HEK293 (cell line): ENCODE measurements around the gene DCUN1D4.

Experiments used
- CTCF ChIP-seq: fragments of 450-650 bp; formaldehyde crosslinking; IDR thresholded peaks from 2 replicates; pipeline ENCODE4 v1.5.1; 2016; ENCODE audit warnings: missing biosample characterization, missing genetic modification characterization
- KLF1 ChIP-seq: fragments of 450-650 bp; formaldehyde crosslinking; IDR thresholded peaks from 2 replicates; pipeline ENCODE4 v1.5.1; 2016; ENCODE audit warnings: missing biosample characterization, missing genetic modification characterization
- PRDM10 ChIP-seq: fragments of 450-650 bp; formaldehyde crosslinking; IDR thresholded peaks from 2 replicates; pipeline ENCODE4 v1.5.1; 2016; ENCODE audit warnings: missing biosample characterization, missing genetic modification characterization
- ZNF350 ChIP-seq: fragments of 450-650 bp; formaldehyde crosslinking; IDR thresholded peaks from 2 replicates; pipeline ENCODE4 v1.5.0; 2017; ENCODE audit warnings: missing biosample characterization, mild to moderate bottlenecking, missing genetic modification characterization
- ZNF544 ChIP-seq: fragments of 450-650 bp; formaldehyde crosslinking; IDR thresholded peaks from 2 replicates; pipeline ENCODE4 v1.5.0; 2017; ENCODE audit warnings: missing biosample characterization, missing genetic modification characterization
- ZNF747 ChIP-seq: fragments of 450-650 bp; formaldehyde crosslinking; IDR thresholded peaks from 2 replicates; pipeline ENCODE4 v1.5.1; 2016; ENCODE audit warnings: missing biosample characterization, missing genetic modification characterization

GRCh38 chr4:51931461-51931860 lies 88.5 kb downstream of the DCUN1D4 start:
- no peak for TF ChIP-seq CTCF (tag by site-specific recombination)
- no peak for TF ChIP-seq KLF1 (tag by site-specific recombination)
- no peak for TF ChIP-seq ZNF350
- no peak for TF ChIP-seq ZNF544 (tag by site-specific recombination)
- TF ChIP-seq ZNF747 (tag by site-specific recombination) = no peak
- TF ChIP-seq PRDM10 = no peak
